ENCODE data around the gene SMAD2.

SMAD2 gene

GRCh38 chr18:47930199-47930930, at the start of gene SMAD2:
SMAD2 (minus strand) TSS chr18:47930659; CDS start chr18:47896756, 33,903 bp downstream.
- TF ChIP-seq CTCF (IDR thresholded peaks at IDR 0.05) = no peak

- no peak for TF ChIP-seq CTCF (IDR thresholded peaks at IDR 0.05)
Observed at GRCh38 chr18:47979611-47980200, 49.2 kb upstream of the SMAD2 start.

- TF ChIP-seq CTCF (IDR thresholded peaks at IDR 0.05) = no peak
Observed at GRCh38 chr18:47978603-47979002, 48.1 kb upstream of the SMAD2 start.

GRCh38 chr18:47978141-47978540, 47.7 kb upstream of the SMAD2 start:
- no peak for TF ChIP-seq CTCF (IDR thresholded peaks at IDR 0.05)

GRCh38 chr18:47975701-47976100, 45.2 kb upstream of the SMAD2 start:
- TF ChIP-seq CTCF (IDR thresholded peaks at IDR 0.05) = no peak

- TF ChIP-seq CTCF (IDR thresholded peaks at IDR 0.05) = no peak
Observed at GRCh38 chr18:47975105-47975504, 44.6 kb upstream of the SMAD2 start.

- TF ChIP-seq CTCF (IDR thresholded peaks at IDR 0.05) = no peak
Observed at GRCh38 chr18:47970664-47971531, 40.4 kb upstream of the SMAD2 start.

Measured in LNCAP (cell line).